HG02642 (cell line): ENCODE data around the gene AKR1C3.
"Not testable (repeated sequence)": the region's sequence is repeated elsewhere in the genome, so short reads cannot be mapped to it uniquely, and the experiment has no call there.

Experiments used
- ATAC-seq: cut with Tn5 transposase; IDR thresholded peaks from one replicate; pipeline ENCODE4 v1.9.1; 2021; ENCODE audit warnings: mild to moderate bottlenecking; ENCODE audit not compliant: unreplicated experiment, poor library complexity

The AKR1C3 gene

GRCh38 chr10:5094265-5095205, at the start of gene AKR1C3:
Gene AKR1C3, plus strand, starts transcription at chr10:5094414. Its CDS starts 31 bp downstream, at chr10:5094445.
- no peak for ATAC-seq

- ATAC-seq, result no peak
These were observed 49.1 kb upstream of the AKR1C3 start for GRCh38 chr10:5045095-5045494.

GRCh38 chr10:5046410-5046809, 47.8 kb upstream of the AKR1C3 start:
- no peak for ATAC-seq

- not testable (repeated sequence) for ATAC-seq
These were observed 47.2 kb upstream of the AKR1C3 start for GRCh38 chr10:5047055-5047454.

GRCh38 chr10:5047912-5048628, 46.1 kb upstream of the AKR1C3 start:
- ATAC-seq, result no peak

GRCh38 chr10:5052951-5053500, 41.2 kb upstream of the AKR1C3 start:
- ATAC-seq, result not testable (repeated sequence)

- not testable (repeated sequence) for ATAC-seq
These were observed 39.4 kb upstream of the AKR1C3 start for GRCh38 chr10:5054831-5055230.

- ATAC-seq, result not testable (repeated sequence)
These were observed 34.9 kb upstream of the AKR1C3 start for GRCh38 chr10:5059267-5059666.

GRCh38 chr10:5060791-5061190, 33.4 kb upstream of the AKR1C3 start:
- not testable (repeated sequence) for ATAC-seq

- ATAC-seq, result no peak
These were observed 29.6 kb upstream of the AKR1C3 start for GRCh38 chr10:5064656-5065055.

- ATAC-seq, result no peak
These were observed 25.8 kb upstream of the AKR1C3 start for GRCh38 chr10:5068274-5068984.

GRCh38 chr10:5070648-5071410, 23.4 kb upstream of the AKR1C3 start:
- no peak for ATAC-seq

GRCh38 chr10:5071411-5072198, 22.6 kb upstream of the AKR1C3 start:
- no peak for ATAC-seq

- no peak for ATAC-seq
These were observed 20.6 kb upstream of the AKR1C3 start for GRCh38 chr10:5073659-5074058.

- no peak for ATAC-seq
These were observed 17.6 kb upstream of the AKR1C3 start for GRCh38 chr10:5076615-5077014.

GRCh38 chr10:5078547-5079180, 15.6 kb upstream of the AKR1C3 start:
- ATAC-seq, result no peak

- no peak for ATAC-seq
These were observed 14.8 kb upstream of the AKR1C3 start for GRCh38 chr10:5079306-5079830.

GRCh38 chr10:5079836-5080235, 14.4 kb upstream of the AKR1C3 start:
- ATAC-seq, result no peak
